Measurements from ENCODE around the gene ECI1. TPM values are rescaled to one million over a fixed set of nuclear protein-coding genes. Genes with fewer than 3 reads are reported as not detected.

The ECI1 gene
- total RNA-seq, 1 donor from 2014 or later = 81.7 TPM

GRCh38 chr16:2296661-2297505, 45.5 kb upstream of the ECI1 start:
- TF ChIP-seq, protein P1, sequence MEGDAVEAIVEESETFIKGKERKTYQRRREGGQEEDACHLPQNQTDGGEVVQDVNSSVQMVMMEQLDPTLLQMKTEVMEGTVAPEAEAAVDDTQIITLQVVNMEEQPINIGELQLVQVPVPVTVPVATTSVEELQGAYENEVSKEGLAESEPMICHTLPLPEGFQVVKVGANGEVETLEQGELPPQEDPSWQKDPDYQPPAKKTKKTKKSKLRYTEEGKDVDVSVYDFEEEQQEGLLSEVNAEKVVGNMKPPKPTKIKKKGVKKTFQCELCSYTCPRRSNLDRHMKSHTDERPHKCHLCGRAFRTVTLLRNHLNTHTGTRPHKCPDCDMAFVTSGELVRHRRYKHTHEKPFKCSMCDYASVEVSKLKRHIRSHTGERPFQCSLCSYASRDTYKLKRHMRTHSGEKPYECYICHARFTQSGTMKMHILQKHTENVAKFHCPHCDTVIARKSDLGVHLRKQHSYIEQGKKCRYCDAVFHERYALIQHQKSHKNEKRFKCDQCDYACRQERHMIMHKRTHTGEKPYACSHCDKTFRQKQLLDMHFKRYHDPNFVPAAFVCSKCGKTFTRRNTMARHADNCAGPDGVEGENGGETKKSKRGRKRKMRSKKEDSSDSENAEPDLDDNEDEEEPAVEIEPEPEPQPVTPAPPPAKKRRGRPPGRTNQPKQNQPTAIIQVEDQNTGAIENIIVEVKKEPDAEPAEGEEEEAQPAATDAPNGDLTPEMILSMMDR (IDR thresholded peaks at IDR 0.05; ENCODE audit: insufficient read depth, low read length, poor library complexity, severe bottlenecking) = peak; percentile 42
- DNase-seq (ENCODE audit: low read depth) = no peak
- H3K4me3 ChIP-seq (ENCODE audit: low read depth, low read length) = no peak overlapping the region
- no peaks in the 10 kb centered on the region for H3K27me3 ChIP-seq (ENCODE audit: control insufficient read depth, insufficient read depth, low read length)
- H3K36me3 ChIP-seq (ENCODE audit: control insufficient read depth, insufficient read depth, low read length) = no peaks in the 10 kb centered on the region

GRCh38 chr16:2295056-2295798, 43.8 kb upstream of the ECI1 start:
- Histone ChIP-seq H3K4me3 (ENCODE audit: low read depth, low read length) (no peak overlapping the region), H3K36me3 (ENCODE audit: control insufficient read depth, insufficient read depth, low read length) (no peaks in the 10 kb centered on the region), H3K27me3 (ENCODE audit: control insufficient read depth, insufficient read depth, low read length) (no peaks in the 10 kb centered on the region)
- TF ChIP-seq, protein P1 (IDR thresholded peaks at IDR 0.05; ENCODE audit: insufficient read depth, low read length, poor library complexity, severe bottlenecking) = no peak
- no peak for DNase-seq (ENCODE audit: low read depth)

- Histone ChIP-seq H3K36me3 (ENCODE audit: control insufficient read depth, insufficient read depth, low read length) (no peaks in the 10 kb centered on the region), H3K27me3 (ENCODE audit: control insufficient read depth, insufficient read depth, low read length) (no peaks in the 10 kb centered on the region), H3K4me3 (ENCODE audit: low read depth, low read length) (no peak overlapping the region)
- no peak for DNase-seq (ENCODE audit: low read depth)
- TF ChIP-seq, protein P1 (IDR thresholded peaks at IDR 0.05; ENCODE audit: insufficient read depth, low read length, poor library complexity, severe bottlenecking) = no peak
These were observed 40.8 kb upstream of the ECI1 start for GRCh38 chr16:2292221-2292620.

DNA sequence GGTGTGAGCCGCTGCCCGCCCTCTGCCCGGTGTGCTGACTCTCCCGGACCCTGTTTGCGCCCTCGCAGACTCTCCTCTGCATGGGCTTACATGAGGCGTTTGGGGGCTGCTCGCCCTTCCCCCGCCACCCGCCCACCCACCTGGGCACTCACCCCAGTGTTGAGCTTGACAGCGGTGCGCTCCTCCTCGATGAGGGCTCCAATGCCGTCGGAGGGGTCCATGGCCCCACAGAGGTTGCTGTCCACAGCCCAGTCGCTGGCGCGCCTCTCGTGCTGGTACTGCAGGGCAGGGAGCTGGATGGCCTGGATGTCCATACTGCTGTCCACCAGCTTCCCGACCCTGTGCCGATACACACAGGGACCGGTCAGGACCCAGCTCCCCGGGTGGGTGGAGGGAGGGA, 37.9 kb upstream of the ECI1 start:
- TF ChIP-seq, protein P1 (IDR thresholded peaks at IDR 0.05; ENCODE audit: insufficient read depth, low read length, poor library complexity, severe bottlenecking) = no peak
- DNase-seq (ENCODE audit: low read depth) = no peak
- no peaks in the 10 kb centered on the region for H3K36me3 ChIP-seq (ENCODE audit: control insufficient read depth, insufficient read depth, low read length)
- no peak overlapping the region for H3K4me3 ChIP-seq (ENCODE audit: low read depth, low read length)
- H3K27me3 ChIP-seq (ENCODE audit: control insufficient read depth, insufficient read depth, low read length) = no peaks in the 10 kb centered on the region

DNA sequence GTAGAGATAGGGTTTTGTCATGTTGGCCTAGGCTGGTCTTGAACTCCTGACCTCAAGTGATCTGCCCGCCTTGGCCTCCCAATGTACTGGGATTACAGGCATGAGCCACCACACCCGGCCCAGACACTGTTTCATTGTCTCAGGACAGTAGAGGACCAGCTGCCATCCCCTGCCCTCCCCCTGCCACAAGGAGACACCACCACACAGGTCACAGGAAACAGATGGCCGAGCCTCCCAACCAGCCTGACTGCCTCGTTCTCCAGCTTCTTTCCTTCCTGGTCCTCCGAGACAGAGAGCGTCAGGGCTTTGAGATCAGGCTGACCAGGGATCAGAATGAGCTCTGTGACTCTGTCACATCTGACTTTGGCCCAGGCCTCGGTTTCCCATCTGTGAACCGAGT, 37.3 kb upstream of the ECI1 start:
- DNase-seq (ENCODE audit: low read depth) = no peak
- Histone ChIP-seq H3K27me3 (ENCODE audit: control insufficient read depth, insufficient read depth, low read length) (no peaks in the 10 kb centered on the region), H3K36me3 (ENCODE audit: control insufficient read depth, insufficient read depth, low read length) (no peaks in the 10 kb centered on the region), H3K4me3 (ENCODE audit: low read depth, low read length) (no peak overlapping the region)
- TF ChIP-seq, protein P1 (IDR thresholded peaks at IDR 0.05; ENCODE audit: insufficient read depth, low read length, poor library complexity, severe bottlenecking) = no peak
